Measurements from ENCODE around the gene MYO7B. TPM values are rescaled to one million over a fixed set of nuclear protein-coding genes. Genes with fewer than 3 reads are reported as not detected.

MYO7B gene
- total RNA-seq, 4 donors from 2014 or later, result 0.56 TPM; not detected in 3

GRCh38 chr2:127514076-127514475 is 21.4 kb upstream of the MYO7B start:
- DNase-seq, result no peak
- no peak overlapping the region for H3K27ac ChIP-seq
- H3K4me1 ChIP-seq, result peaks cover 15 to 21% of the 10 kb centered on the region in 2 donors
- H3K27me3 ChIP-seq, result no peaks in the 10 kb centered on the region
- TF ChIP-seq CTCF (IDR thresholded peaks at IDR 0.05) (no peak), POLR2A (IDR thresholded peaks at IDR 0.05) (no peak)
- intact Hi-C loops (cut with DNase I), result no loop called here
- 81% methylated on average over 10 of the region's 10 CpGs for WGBS, 2 donors
- no peaks in the 10 kb centered on the region for H3K9me3 ChIP-seq
- no peak overlapping the region for H3K4me3 ChIP-seq (replicated peaks in 1 of 3)
- peaks cover 0 to 4% of the 10 kb centered on the region in 2 donors for H3K36me3 ChIP-seq

- H3K27ac ChIP-seq, result peak overlapping the region in 1 of 3 donors; percentile 48
- WGBS, 2 donors, result 87 to 92% methylated on average over 12 to 13 of the region's 13 CpGs
- H3K36me3 ChIP-seq, result peaks cover 0 to 4% of the 10 kb centered on the region in 2 donors
- no peak for DNase-seq
- intact Hi-C loops (cut with DNase I), result no loop called here
- TF ChIP-seq CTCF (IDR thresholded peaks at IDR 0.05) (no peak), POLR2A (IDR thresholded peaks at IDR 0.05) (no peak)
- no peaks in the 10 kb centered on the region for H3K27me3 ChIP-seq
- peaks cover 12 to 20% of the 10 kb centered on the region in 2 donors for H3K4me1 ChIP-seq
- no peak overlapping the region for H3K4me3 ChIP-seq (replicated peaks in 1 of 3)
- H3K9me3 ChIP-seq, result no peaks in the 10 kb centered on the region
Measured at GRCh38 chr2:127514485-127514884, 21.0 kb upstream of the MYO7B start.

GRCh38 chr2:127515383-127515915 is 20.0 kb upstream of the MYO7B start:
- no peak overlapping the region for H3K4me3 ChIP-seq (replicated peaks in 1 of 3)
- 54 to 69% methylated on average over 5 to 6 of the region's 6 CpGs for WGBS, 2 donors
- peaks cover 12 to 20% of the 10 kb centered on the region in 2 donors for H3K4me1 ChIP-seq

GRCh38 chr2:127516041-127516762 is 19.3 kb upstream of the MYO7B start:
- H3K9me3 ChIP-seq, result no peaks in the 10 kb centered on the region
- H3K36me3 ChIP-seq, result peaks cover 0 to 4% of the 10 kb centered on the region in 2 donors
- WGBS, 2 donors, result 72 to 78% methylated on average over 14 of the region's 14 CpGs
- peaks cover 12 to 20% of the 10 kb centered on the region in 2 donors for H3K4me1 ChIP-seq
- H3K27ac ChIP-seq, result peak overlapping the region; percentile 14 to 48 (median 17)
- H3K4me3 ChIP-seq (replicated peaks in 1 of 3), result no peak overlapping the region
- no peaks in the 10 kb centered on the region for H3K27me3 ChIP-seq
- intact Hi-C loops (cut with DNase I), result no loop called here
- DNase-seq, result peak; percentile 78 to 79
- TF ChIP-seq CTCF (IDR thresholded peaks at IDR 0.05) (no peak), POLR2A (IDR thresholded peaks at IDR 0.05) (no peak)

More at GRCh38 chr2:127515383-127515915, 20.0 kb upstream of the MYO7B start:
- Histone ChIP-seq H3K27me3 (no peaks in the 10 kb centered on the region), H3K36me3 (peaks cover 0 to 4% of the 10 kb centered on the region in 2 donors), H3K9me3 (no peaks in the 10 kb centered on the region), H3K27ac (peak overlapping the region in 2 of 3 donors; percentile 17 to 48)
- DNase-seq, result no peak
- TF ChIP-seq POLR2A (IDR thresholded peaks at IDR 0.05) (no peak), CTCF (IDR thresholded peaks at IDR 0.05) (no peak)
- intact Hi-C loops (cut with DNase I), result no loop called here

GRCh38 chr2:127517465-127517864 is 18.0 kb upstream of the MYO7B start:
- no peak overlapping the region for H3K27ac ChIP-seq
- 95 to 100% methylated on average over 2 of the region's 2 CpGs for WGBS, 2 donors
- no peak for DNase-seq
- H3K36me3 ChIP-seq, result peaks cover 4 to 6% of the 10 kb centered on the region in 2 donors
- no peak for TF ChIP-seq CTCF (IDR thresholded peaks at IDR 0.05)
- no peak for TF ChIP-seq POLR2A (IDR thresholded peaks at IDR 0.05)
- H3K4me3 ChIP-seq (replicated peaks in 1 of 3), result no peak overlapping the region
- peaks cover 12 to 20% of the 10 kb centered on the region in 2 donors for H3K4me1 ChIP-seq
- H3K27me3 ChIP-seq, result no peaks in the 10 kb centered on the region
- no peaks in the 10 kb centered on the region for H3K9me3 ChIP-seq
- intact Hi-C loops (cut with DNase I), result no loop called here

All from thyroid gland (tissue), 4 donors.